Stomach (tissue), 9 donors: ENCODE measurements around the gene KANK4. TPM values are rescaled to one million over a fixed set of nuclear protein-coding genes. Genes with fewer than 3 reads are reported as not detected.

Experiments
- DNase-seq, 2 donors: peaks; one replicate each; pipeline versions ENCODE4 v3.0.0 to v3.0.0-alpha.2; 2013 to 2019
- H3K27ac ChIP-seq, 5 donors: fragments of 200-600 bp in 4 of 5; sonication (generic) in 4 of 5; one replicate each; pipeline ENCODE4 v1.5.1; 2013 to 2019; ENCODE audit warnings: mild to moderate bottlenecking in 1 of 5, moderate library complexity in 1 of 5
- H3K27me3 ChIP-seq, 3 donors: fragments of 200-600 bp; sonication (generic); one replicate each; pipeline ENCODE4 v1.5.1; 2017 to 2019; ENCODE audit warnings: mixed run types in 1 of 3
- H3K36me3 ChIP-seq, 4 donors: fragments of 200-600 bp; sonication (generic); 1 replicate in 3 of 4; 2 replicates in 1 of 4; pipeline ENCODE4 v1.5.1; 2016 to 2019
- H3K4me1 ChIP-seq, 4 donors: fragments of 200-600 bp; sonication (generic); one replicate each; pipeline ENCODE4 v1.5.1; 2016 to 2019
- H3K4me3 ChIP-seq, 4 donors: fragments of 200-600 bp; sonication (generic) in 3 of 4; one replicate each; pipeline ENCODE4 v1.5.1; 2016 to 2019; ENCODE audit warnings: mild to moderate bottlenecking in 1 of 4
- H3K9me3 ChIP-seq, 4 donors: fragments of 200-600 bp; sonication (generic); one replicate each; pipeline ENCODE4 v1.5.1; 2016 to 2019
- EP300 ChIP-seq: sonication (generic); formaldehyde crosslinking; IDR thresholded peaks from one replicate; pipeline ENCODE4 v1.6.1; 2017; ENCODE audit warnings: antibody characterized with exemption
- POLR2A ChIP-seq, 4 donors: fragments of 450-650 bp; IDR thresholded peaks; one replicate each; pipeline ENCODE4 v1.6.1; 2016; ENCODE audit warnings: antibody characterized with exemption in 4 of 4, control low read depth in 2 of 4, mild to moderate bottlenecking in 1 of 4, moderate library complexity in 1 of 4
- POLR2AphosphoS5 ChIP-seq, 3 donors: sonication (generic); formaldehyde crosslinking; IDR thresholded peaks; one replicate each; pipeline ENCODE4 v1.6.1; 2016; ENCODE audit warnings: antibody characterized with exemption in 3 of 3
- WGBS, 5 donors: extraction: QIAGEN DNeasy Blood & Tissue Kit in 3 of 5; methylation state at CpG; one replicate each; pipeline versions ENCODE4 v1.1.5 to v1.1.7; 2013 to 2018; 5-methylcytosine and 5-hydroxymethylcytosine counted together
- intact Hi-C: fragments of 100-400 bp; cut with DNase I; formaldehyde crosslinking; loops from one replicate; pipeline ENCODE4 v1.15.1; 2023; ENCODE audit warnings: low total_unique reads
- polyA plus RNA-seq, 3 donors: library from polyadenylated mRNA; stranded (reverse); fragments of 200-250 nt; gene quantifications; one replicate each; pipeline ENCODE4 v1.2.3, GENCODE V29; 2013
- total RNA-seq, 5 donors: library from RNA; depleted of rRNA; stranded (reverse); fragments of >200 nt; gene quantifications; one replicate each; pipeline versions ENCODE4 v1.1.0 to v1.2.3, GENCODE V29; 2014 to 2016
- TF ChIP-seq, protein P1 (sequence below), 7 experiments: fragments of 450-650 bp in 4 of 7; fragments of 200-600 bp in 3 of 7; sonication (generic) in 3 of 7; IDR thresholded peaks; one replicate each; pipeline ENCODE4 v1.5.1; 2016 to 2019; ENCODE audit warnings: antibody characterized with exemption in 7 of 7, control low read depth in 2 of 7, mild to moderate bottlenecking in 1 of 7
- donor health status: healthy with polysubstance abuse.
- donor health status: Bipolar disorder and iron deficiency.
- donor health status: healthy.

The KANK4 gene
- total and polyA plus RNA-seq, 8 donors: 0.31 to 3.9 (median 2.0) TPM; not detected in 2

GRCh38 chr1:62198069-62198780 lies 121.0 kb downstream of the KANK4 start:
- intact Hi-C loops: no loop called here
- Histone ChIP-seq H3K4me1 (peaks cover 0 to 19% (median 9%) of the 10 kb centered on the region in 4 donors), H3K27ac (no peak overlapping the region), H3K9me3 (no peaks in the 10 kb centered on the region), H3K4me3 (no peak overlapping the region), H3K27me3 (peaks cover 0 to 34% (median 21%) of the 10 kb centered on the region in 3 donors), H3K36me3 (no peaks in the 10 kb centered on the region)
- 19 to 45% (median 40%) methylated on average over 14 of the region's 14 CpGs for WGBS, 5 donors
- no peak for TF ChIP-seq EP300
- no peak for TF ChIP-seq POLR2A (IDR thresholded peaks at IDR 0.05)
- no peak for TF ChIP-seq POLR2AphosphoS5 (IDR thresholded peaks at IDR 0.05)
- TF ChIP-seq, protein P1, sequence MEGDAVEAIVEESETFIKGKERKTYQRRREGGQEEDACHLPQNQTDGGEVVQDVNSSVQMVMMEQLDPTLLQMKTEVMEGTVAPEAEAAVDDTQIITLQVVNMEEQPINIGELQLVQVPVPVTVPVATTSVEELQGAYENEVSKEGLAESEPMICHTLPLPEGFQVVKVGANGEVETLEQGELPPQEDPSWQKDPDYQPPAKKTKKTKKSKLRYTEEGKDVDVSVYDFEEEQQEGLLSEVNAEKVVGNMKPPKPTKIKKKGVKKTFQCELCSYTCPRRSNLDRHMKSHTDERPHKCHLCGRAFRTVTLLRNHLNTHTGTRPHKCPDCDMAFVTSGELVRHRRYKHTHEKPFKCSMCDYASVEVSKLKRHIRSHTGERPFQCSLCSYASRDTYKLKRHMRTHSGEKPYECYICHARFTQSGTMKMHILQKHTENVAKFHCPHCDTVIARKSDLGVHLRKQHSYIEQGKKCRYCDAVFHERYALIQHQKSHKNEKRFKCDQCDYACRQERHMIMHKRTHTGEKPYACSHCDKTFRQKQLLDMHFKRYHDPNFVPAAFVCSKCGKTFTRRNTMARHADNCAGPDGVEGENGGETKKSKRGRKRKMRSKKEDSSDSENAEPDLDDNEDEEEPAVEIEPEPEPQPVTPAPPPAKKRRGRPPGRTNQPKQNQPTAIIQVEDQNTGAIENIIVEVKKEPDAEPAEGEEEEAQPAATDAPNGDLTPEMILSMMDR (IDR thresholded peaks at IDR 0.05): no peak
- DNase-seq: peak in 1 of 2 donors; percentile 15

DNA sequence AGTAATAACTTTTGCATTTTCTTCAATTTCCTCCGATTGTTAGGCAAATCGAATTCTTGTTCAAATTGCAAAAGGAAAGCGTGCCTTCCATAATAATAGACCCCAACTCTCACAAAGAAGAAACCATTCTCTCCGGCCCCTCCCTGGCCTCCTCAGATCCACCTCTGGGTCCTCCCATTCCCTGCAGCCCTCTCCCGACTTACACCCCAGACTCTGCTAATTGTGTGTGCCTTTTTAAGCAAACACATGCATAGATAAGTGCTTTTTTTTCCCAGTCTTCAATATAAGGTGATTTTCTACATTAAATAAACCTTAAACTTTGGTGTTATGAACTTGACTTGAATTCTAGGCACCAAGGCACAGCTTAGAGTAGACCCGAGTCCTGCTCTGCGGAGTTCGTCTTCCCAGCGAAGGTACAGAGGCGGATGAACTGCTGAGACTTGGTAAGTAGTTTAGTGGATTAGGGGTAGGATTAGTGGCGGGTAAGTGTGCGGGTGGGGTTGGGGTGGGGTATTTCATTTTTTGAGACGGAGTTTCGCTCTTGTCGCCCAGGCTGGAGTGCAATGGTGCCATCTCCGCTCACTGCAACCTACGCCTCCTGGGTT lies 123.0 kb downstream of the KANK4 start:
- no peak overlapping the region for H3K4me3 ChIP-seq

DNA sequence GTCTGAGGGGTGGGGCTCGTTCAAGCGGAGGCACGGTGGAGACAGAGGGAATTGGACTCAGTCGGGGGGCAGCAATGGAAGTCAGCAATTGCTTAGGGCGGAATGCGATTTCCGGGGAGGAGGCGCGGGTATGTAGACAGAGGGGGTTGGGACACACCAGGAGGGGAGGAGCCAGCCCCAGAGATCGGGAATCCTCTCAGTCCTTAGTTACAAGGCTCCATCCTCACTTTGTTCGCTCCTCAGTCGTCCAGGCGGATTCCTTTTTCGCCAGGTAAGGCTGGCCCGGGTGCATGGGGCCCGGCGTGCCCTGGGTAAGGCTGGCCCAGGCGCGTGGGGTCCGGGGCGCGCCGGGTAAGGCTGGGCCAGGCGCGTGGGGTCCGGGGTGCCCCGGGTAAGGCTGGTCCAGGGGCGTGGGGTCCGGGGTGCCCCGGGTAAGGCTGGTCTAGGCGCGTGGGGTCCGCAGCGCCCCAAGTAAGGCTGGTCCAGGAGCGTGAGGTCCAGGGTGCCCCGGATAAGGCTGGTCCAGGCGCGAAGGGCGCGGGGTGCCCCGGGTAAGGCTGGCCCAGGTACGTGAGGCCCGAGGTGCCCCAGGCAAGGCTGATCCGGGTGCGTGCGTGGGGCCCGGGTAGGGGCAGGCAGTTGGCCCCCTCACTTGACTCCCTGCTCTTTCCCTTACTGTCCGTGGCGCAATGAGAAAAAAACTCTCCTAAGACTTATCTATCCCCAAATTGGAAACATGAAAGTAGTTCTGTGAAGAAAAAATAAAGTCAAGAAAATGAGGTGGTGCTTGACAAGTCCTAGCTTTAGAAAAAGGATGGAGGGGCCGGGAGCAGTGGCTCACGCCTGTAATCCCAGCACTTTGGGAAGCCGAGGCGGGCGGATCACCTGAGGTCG lies 124.3 kb downstream of the KANK4 start, which contains the start of gene L1TD1:
L1TD1 (plus strand) TSS at position 199 of the 894 bp plus-strand sequence. CDS start 11,780 bp downstream, outside the sequence.
- Histone ChIP-seq H3K27me3 (peaks cover 0 to 34% (median 21%) of the 10 kb centered on the region in 3 donors), H3K9me3 (no peaks in the 10 kb centered on the region), H3K4me3 (peak within 1 kb of the TSS; percentile 7 to 33 (median 20)), H3K27ac (no peak within 1 kb of the TSS), H3K4me1 (peaks cover 0 to 19% (median 9%) of the 10 kb centered on the region in 4 donors), H3K36me3 (no peaks in the 10 kb centered on the region)
- no peak for TF ChIP-seq POLR2A (IDR thresholded peaks at IDR 0.05)
- DNase-seq: peak in 1 of 2 donors; percentile 83
- intact Hi-C loops: no loop called here
- 11 to 24% (median 17%) methylated on average over 55 of the region's 55 CpGs for WGBS, 5 donors

More for the DNA sequence above, 123.0 kb downstream of the KANK4 start:
- H3K4me1 ChIP-seq: peaks cover 0 to 19% (median 9%) of the 10 kb centered on the region in 4 donors
- H3K9me3 ChIP-seq: no peaks in the 10 kb centered on the region
- peaks cover 0 to 34% (median 21%) of the 10 kb centered on the region in 3 donors for H3K27me3 ChIP-seq
- no peaks in the 10 kb centered on the region for H3K36me3 ChIP-seq
- H3K27ac ChIP-seq: no peak overlapping the region
- intact Hi-C loops: no loop called here
- DNase-seq: no peak
- 78 to 87% (median 82%) methylated on average over 17 of the region's 17 CpGs for WGBS, 5 donors
- TF ChIP-seq POLR2AphosphoS5 (IDR thresholded peaks at IDR 0.05): no peak
- TF ChIP-seq POLR2A (IDR thresholded peaks at IDR 0.05): no peak
- TF ChIP-seq, protein P1 (IDR thresholded peaks at IDR 0.05): no peak
- TF ChIP-seq EP300: no peak

DNA sequence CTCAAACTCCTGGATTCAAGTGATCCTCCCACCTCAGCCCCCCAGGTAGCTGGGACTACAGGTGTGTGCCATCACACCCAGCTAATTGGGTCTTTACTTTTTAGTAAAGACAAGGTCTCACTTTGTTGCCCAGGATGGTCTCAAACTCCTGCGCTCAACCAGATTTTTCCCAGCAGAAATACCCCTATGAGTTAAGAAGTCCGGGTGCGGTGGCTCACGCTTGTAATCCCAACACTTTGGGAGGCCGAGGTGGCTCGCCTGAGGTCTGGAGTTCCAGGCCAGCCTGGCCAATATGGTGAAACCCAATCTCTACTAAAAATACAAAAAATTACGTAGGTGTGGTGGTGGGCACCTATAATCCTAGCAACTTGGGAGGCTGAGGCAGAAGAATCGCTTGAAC lies 131.1 kb downstream of the KANK4 start:
- intact Hi-C loops: no loop called here
- Histone ChIP-seq H3K36me3 (no peaks in the 10 kb centered on the region), H3K4me1 (no peaks in the 10 kb centered on the region), H3K27me3 (no peaks in the 10 kb centered on the region), H3K27ac (no peak overlapping the region), H3K9me3 (no peaks in the 10 kb centered on the region), H3K4me3 (no peak overlapping the region)
- DNase-seq: no peak
- WGBS, 5 donors: 93 to 99% (median 97%) methylated on average over 8 of the region's 8 CpGs
- TF ChIP-seq, protein P1 (IDR thresholded peaks at IDR 0.05): no peak
- no peak for TF ChIP-seq EP300
- TF ChIP-seq POLR2A (IDR thresholded peaks at IDR 0.05): no peak
- TF ChIP-seq POLR2AphosphoS5 (IDR thresholded peaks at IDR 0.05): no peak
